Stimulated activated naive CD8-positive, alpha-beta T cell treated with anti-CD3 and anti-CD28 coated beads, Interleukin-15, amount 100 ng/mL, for 72 hours (primary cell): ENCODE results near the gene PLOD2.
"Not testable (repeated sequence)": the region's sequence is repeated elsewhere in the genome, so short reads cannot be mapped to it uniquely, and the experiment has no call there.

Source experiments
- ATAC-seq: fragments of 150-1000 bp; cut with Tn5 transposase; 2 replicates; pipeline ENCODE4 v1.10.0; 2021; ENCODE audit warnings: mild to moderate bottlenecking, moderate library complexity
- DNase-seq, 2 donors: peaks; one replicate each; pipeline ENCODE4 v3.0.0; 2021 to 2022
- H3K27ac Mint-ChIP-seq, 2 donors: one replicate each; pipeline ENCODE4 v1.8.0; 2022; ENCODE audit warnings: mild to moderate bottlenecking in 2 of 2, mixed read lengths in 2 of 2, moderate library complexity in 2 of 2
- H3K27me3 Mint-ChIP-seq: one replicate; pipeline ENCODE4 v1.8.0; 2022; ENCODE audit warnings: mixed read lengths
- H3K4me1 Mint-ChIP-seq: one replicate; pipeline ENCODE4 v1.8.0; 2022; ENCODE audit warnings: mild to moderate bottlenecking, mixed read lengths
- H3K4me3 Mint-ChIP-seq, 2 donors: one replicate each; pipeline ENCODE4 v1.8.0; 2022; ENCODE audit warnings: mild to moderate bottlenecking in 2 of 2, mixed read lengths in 2 of 2, moderate library complexity in 1 of 2
- H3K9me3 Mint-ChIP-seq, 2 donors: one replicate each; pipeline ENCODE4 v1.8.0; 2022; ENCODE audit warnings: mixed read lengths in 2 of 2

PLOD2 gene

GRCh38 chr3:146134348-146135117, 26.5 kb downstream of the PLOD2 start:
- DNase-seq, result no peak

GRCh38 chr3:146133441-146133840, 27.5 kb downstream of the PLOD2 start:
- no peak overlapping the region for H3K27ac Mint-ChIP-seq
- ATAC-seq (no peak), DNase-seq (no peak)
- no peak overlapping the region for H3K4me3 Mint-ChIP-seq
- H3K9me3 Mint-ChIP-seq, result no peaks in the 10 kb centered on the region
- no peaks in the 10 kb centered on the region for H3K4me1 Mint-ChIP-seq
- no peaks in the 10 kb centered on the region for H3K27me3 Mint-ChIP-seq

More at GRCh38 chr3:146134348-146135117, 26.5 kb downstream of the PLOD2 start:
- no peaks in the 10 kb centered on the region for H3K27me3 Mint-ChIP-seq
- H3K27ac Mint-ChIP-seq, result no peak overlapping the region
- no peaks in the 10 kb centered on the region for H3K9me3 Mint-ChIP-seq
- no peaks in the 10 kb centered on the region for H3K4me1 Mint-ChIP-seq
- no peak for ATAC-seq
- no peak overlapping the region for H3K4me3 Mint-ChIP-seq

- DNase-seq (no peak), ATAC-seq (no peak)
- Mint-ChIP-seq H3K27ac (no peak overlapping the region), H3K4me1 (no peaks in the 10 kb centered on the region), H3K27me3 (no peaks in the 10 kb centered on the region), H3K4me3 (no peak overlapping the region), H3K9me3 (no peaks in the 10 kb centered on the region)
Measured at GRCh38 chr3:146131616-146132410, 29.2 kb downstream of the PLOD2 start.

- Mint-ChIP-seq H3K4me1 (no peaks in the 10 kb centered on the region), H3K9me3 (no peaks in the 10 kb centered on the region), H3K27ac (no peak overlapping the region), H3K27me3 (no peaks in the 10 kb centered on the region), H3K4me3 (no peak overlapping the region)
- DNase-seq (no peak), ATAC-seq (no peak)
Measured at GRCh38 chr3:146130881-146131371, 30.1 kb downstream of the PLOD2 start.

GRCh38 chr3:146129750-146130149, 31.2 kb downstream of the PLOD2 start:
- no peak overlapping the region for H3K27ac Mint-ChIP-seq
- H3K4me1 Mint-ChIP-seq, result no peaks in the 10 kb centered on the region
- no peak for DNase-seq
- no peak for ATAC-seq
- H3K27me3 Mint-ChIP-seq, result no peaks in the 10 kb centered on the region
- no peak overlapping the region for H3K4me3 Mint-ChIP-seq
- H3K9me3 Mint-ChIP-seq, result no peaks in the 10 kb centered on the region

GRCh38 chr3:146128939-146129338, 32.0 kb downstream of the PLOD2 start:
- no peaks in the 10 kb centered on the region for H3K9me3 Mint-ChIP-seq
- no peak overlapping the region for H3K27ac Mint-ChIP-seq
- no peaks in the 10 kb centered on the region for H3K4me1 Mint-ChIP-seq
- no peaks in the 10 kb centered on the region for H3K27me3 Mint-ChIP-seq
- ATAC-seq (no peak), DNase-seq (no peak)
- no peak overlapping the region for H3K4me3 Mint-ChIP-seq

- H3K4me3 Mint-ChIP-seq, result no peak overlapping the region
- no peaks in the 10 kb centered on the region for H3K9me3 Mint-ChIP-seq
- no peak for ATAC-seq
- no peaks in the 10 kb centered on the region for H3K27me3 Mint-ChIP-seq
- H3K27ac Mint-ChIP-seq, result no peak overlapping the region
- H3K4me1 Mint-ChIP-seq, result no peaks in the 10 kb centered on the region
- no peak for DNase-seq
Measured at GRCh38 chr3:146128179-146128578, 32.8 kb downstream of the PLOD2 start.

GRCh38 chr3:146125951-146126350, 35.0 kb downstream of the PLOD2 start:
- H3K27ac Mint-ChIP-seq, result no peak overlapping the region
- no peak overlapping the region for H3K4me3 Mint-ChIP-seq
- no peaks in the 10 kb centered on the region for H3K27me3 Mint-ChIP-seq
- ATAC-seq (no peak), DNase-seq (no peak)
- H3K4me1 Mint-ChIP-seq, result no peaks in the 10 kb centered on the region
- H3K9me3 Mint-ChIP-seq, result peaks cover 0 to 5% of the 10 kb centered on the region in 2 donors

GRCh38 chr3:146124126-146124801, 36.7 kb downstream of the PLOD2 start:
- DNase-seq (no peak), ATAC-seq (no peak)
- H3K4me3 Mint-ChIP-seq, result no peak overlapping the region
- H3K27me3 Mint-ChIP-seq, result no peaks in the 10 kb centered on the region
- H3K4me1 Mint-ChIP-seq, result no peaks in the 10 kb centered on the region
- peaks cover 0 to 7% of the 10 kb centered on the region in 2 donors for H3K9me3 Mint-ChIP-seq
- H3K27ac Mint-ChIP-seq, result no peak overlapping the region

- Mint-ChIP-seq H3K4me3 (no peak overlapping the region), H3K27me3 (no peaks in the 10 kb centered on the region), H3K27ac (no peak overlapping the region), H3K9me3 (peaks cover 17 to 30% of the 10 kb centered on the region in 2 donors), H3K4me1 (no peaks in the 10 kb centered on the region)
- no peak for ATAC-seq
- DNase-seq, result no peak
Measured at GRCh38 chr3:146117406-146118285, 43.3 kb downstream of the PLOD2 start.

GRCh38 chr3:146115619-146116018, 45.4 kb downstream of the PLOD2 start:
- DNase-seq, result no peak
- ATAC-seq, result no peak
- no peak overlapping the region for H3K4me3 Mint-ChIP-seq
- no peaks in the 10 kb centered on the region for H3K27me3 Mint-ChIP-seq
- peaks cover 17 to 29% of the 10 kb centered on the region in 2 donors for H3K9me3 Mint-ChIP-seq
- no peaks in the 10 kb centered on the region for H3K4me1 Mint-ChIP-seq
- H3K27ac Mint-ChIP-seq, result no peak overlapping the region

GRCh38 chr3:146113804-146114203, 47.2 kb downstream of the PLOD2 start:
- not testable (repeated sequence) for DNase-seq, H3K27me3 Mint-ChIP-seq, ATAC-seq, H3K27ac Mint-ChIP-seq, H3K4me1 Mint-ChIP-seq, H3K4me3 Mint-ChIP-seq
- peaks cover 17 to 29% of the 10 kb centered on the region in 2 donors for H3K9me3 Mint-ChIP-seq

- ATAC-seq (no peak), DNase-seq (no peak)
- no peak overlapping the region for H3K4me3 Mint-ChIP-seq
- H3K4me1 Mint-ChIP-seq, result no peaks in the 10 kb centered on the region
- H3K9me3 Mint-ChIP-seq, result peaks cover 17 to 29% of the 10 kb centered on the region in 2 donors
- no peaks in the 10 kb centered on the region for H3K27me3 Mint-ChIP-seq
- no peak overlapping the region for H3K27ac Mint-ChIP-seq
Measured at GRCh38 chr3:146111337-146111736, 49.6 kb downstream of the PLOD2 start.

- H3K4me1 Mint-ChIP-seq, result no peaks in the 10 kb centered on the region
- H3K27ac Mint-ChIP-seq, result no peak overlapping the region
- DNase-seq (no peak), ATAC-seq (no peak)
- H3K9me3 Mint-ChIP-seq, result peaks cover 9 to 18% of the 10 kb centered on the region in 2 donors
- H3K4me3 Mint-ChIP-seq, result no peak overlapping the region
- no peaks in the 10 kb centered on the region for H3K27me3 Mint-ChIP-seq
Measured at GRCh38 chr3:146110161-146110560, 50.8 kb downstream of the PLOD2 start.

GRCh38 chr3:146106986-146107385, 54.0 kb downstream of the PLOD2 start:
- H3K9me3 Mint-ChIP-seq, result peaks cover 0 to 2% of the 10 kb centered on the region in 2 donors
- DNase-seq (no peak), ATAC-seq (no peak)
- H3K27ac Mint-ChIP-seq, result no peak overlapping the region
- no peaks in the 10 kb centered on the region for H3K4me1 Mint-ChIP-seq
- H3K4me3 Mint-ChIP-seq, result no peak overlapping the region
- no peaks in the 10 kb centered on the region for H3K27me3 Mint-ChIP-seq
